Measurements from ENCODE around the gene LRRC4C.
"Not testable (repeated sequence)": the region's sequence is repeated elsewhere in the genome, so short reads cannot be mapped to it uniquely, and the experiment has no call there.

Gene LRRC4C

GRCh38 chr11:40203606-40204005 is 1255.8 kb downstream of the LRRC4C start:
- Histone ChIP-seq H3K27me3 (ENCODE audit: control insufficient read depth, insufficient read depth, low read length) (peaks cover 86% of the 10 kb centered on the region), H3K4me3 (ENCODE audit: low read length) (peak overlapping the region; percentile 7), H3K9ac (ENCODE audit: low read length) (no peak overlapping the region), H3K9me3 (ENCODE audit: control insufficient read depth, low read depth, low read length) (no peaks in the 10 kb centered on the region), H3K4me1 (ENCODE audit: control insufficient read depth, low read depth, low read length) (peaks cover 44% of the 10 kb centered on the region), H3K36me3 (ENCODE audit: control insufficient read depth, low read depth, low read length) (no peaks in the 10 kb centered on the region), H3K27ac (ENCODE audit: low read length) (no peak overlapping the region)

GRCh38 chr11:40202589-40203270 is 1256.7 kb downstream of the LRRC4C start:
- H3K9ac ChIP-seq (ENCODE audit: low read length): no peak overlapping the region
- peak overlapping the region; percentile 7 for H3K4me3 ChIP-seq (ENCODE audit: low read length)
- peaks cover 77% of the 10 kb centered on the region for H3K27me3 ChIP-seq (ENCODE audit: control insufficient read depth, insufficient read depth, low read length)

GRCh38 chr11:40192590-40192989 is 1266.9 kb downstream of the LRRC4C start:
- H3K4me1 ChIP-seq (ENCODE audit: control insufficient read depth, low read depth, low read length); H3K9ac ChIP-seq (ENCODE audit: low read length); H3K27ac ChIP-seq (ENCODE audit: low read length); H3K36me3 ChIP-seq (ENCODE audit: control insufficient read depth, low read depth, low read length); H3K27me3 ChIP-seq (ENCODE audit: control insufficient read depth, insufficient read depth, low read length); H3K9me3 ChIP-seq (ENCODE audit: control insufficient read depth, low read depth, low read length); H3K4me3 ChIP-seq (ENCODE audit: low read length): not testable (repeated sequence)

More at GRCh38 chr11:40202589-40203270, 1256.7 kb downstream of the LRRC4C start:
- Histone ChIP-seq H3K9me3 (ENCODE audit: control insufficient read depth, low read depth, low read length) (no peaks in the 10 kb centered on the region), H3K27ac (ENCODE audit: low read length) (no peak overlapping the region), H3K36me3 (ENCODE audit: control insufficient read depth, low read depth, low read length) (no peaks in the 10 kb centered on the region), H3K4me1 (ENCODE audit: control insufficient read depth, low read depth, low read length) (peaks cover 38% of the 10 kb centered on the region)

GRCh38 chr11:40190294-40190693 is 1269.2 kb downstream of the LRRC4C start:
- H3K4me3 ChIP-seq (ENCODE audit: low read length): no peak overlapping the region

GRCh38 chr11:40188848-40189247 is 1270.6 kb downstream of the LRRC4C start:
- Histone ChIP-seq H3K4me3 (ENCODE audit: low read length) (no peak overlapping the region), H3K27me3 (ENCODE audit: control insufficient read depth, insufficient read depth, low read length) (no peaks in the 10 kb centered on the region), H3K27ac (ENCODE audit: low read length) (no peak overlapping the region), H3K9ac (ENCODE audit: low read length) (no peak overlapping the region), H3K4me1 (ENCODE audit: control insufficient read depth, low read depth, low read length) (peaks cover 4% of the 10 kb centered on the region), H3K36me3 (ENCODE audit: control insufficient read depth, low read depth, low read length) (no peaks in the 10 kb centered on the region), H3K9me3 (ENCODE audit: control insufficient read depth, low read depth, low read length) (no peaks in the 10 kb centered on the region)

More at GRCh38 chr11:40190294-40190693, 1269.2 kb downstream of the LRRC4C start:
- Histone ChIP-seq H3K36me3 (ENCODE audit: control insufficient read depth, low read depth, low read length) (no peaks in the 10 kb centered on the region), H3K4me1 (ENCODE audit: control insufficient read depth, low read depth, low read length) (peaks cover 4% of the 10 kb centered on the region), H3K27ac (ENCODE audit: low read length) (no peak overlapping the region), H3K27me3 (ENCODE audit: control insufficient read depth, insufficient read depth, low read length) (no peaks in the 10 kb centered on the region), H3K9me3 (ENCODE audit: control insufficient read depth, low read depth, low read length) (no peaks in the 10 kb centered on the region), H3K9ac (ENCODE audit: low read length) (no peak overlapping the region)

GRCh38 chr11:40187295-40187694 is 1272.2 kb downstream of the LRRC4C start:
- no peak overlapping the region for H3K4me3 ChIP-seq (ENCODE audit: low read length)
- H3K4me1 ChIP-seq (ENCODE audit: control insufficient read depth, low read depth, low read length): no peaks in the 10 kb centered on the region
- no peaks in the 10 kb centered on the region for H3K9me3 ChIP-seq (ENCODE audit: control insufficient read depth, low read depth, low read length)
- no peaks in the 10 kb centered on the region for H3K36me3 ChIP-seq (ENCODE audit: control insufficient read depth, low read depth, low read length)
- H3K9ac ChIP-seq (ENCODE audit: low read length): no peak overlapping the region
- no peaks in the 10 kb centered on the region for H3K27me3 ChIP-seq (ENCODE audit: control insufficient read depth, insufficient read depth, low read length)
- no peak overlapping the region for H3K27ac ChIP-seq (ENCODE audit: low read length)

GRCh38 chr11:40186437-40187263 is 1272.8 kb downstream of the LRRC4C start:
- Histone ChIP-seq H3K9ac (ENCODE audit: low read length) (no peak overlapping the region), H3K27ac (ENCODE audit: low read length) (no peak overlapping the region), H3K36me3 (ENCODE audit: control insufficient read depth, low read depth, low read length) (no peaks in the 10 kb centered on the region), H3K4me3 (ENCODE audit: low read length) (no peak overlapping the region), H3K27me3 (ENCODE audit: control insufficient read depth, insufficient read depth, low read length) (no peaks in the 10 kb centered on the region), H3K9me3 (ENCODE audit: control insufficient read depth, low read depth, low read length) (no peaks in the 10 kb centered on the region), H3K4me1 (ENCODE audit: control insufficient read depth, low read depth, low read length) (no peaks in the 10 kb centered on the region)

- H3K4me3 ChIP-seq (ENCODE audit: low read length): no peak overlapping the region
- H3K27me3 ChIP-seq (ENCODE audit: control insufficient read depth, insufficient read depth, low read length): no peaks in the 10 kb centered on the region
- no peak overlapping the region for H3K27ac ChIP-seq (ENCODE audit: low read length)
- H3K9me3 ChIP-seq (ENCODE audit: control insufficient read depth, low read depth, low read length): no peaks in the 10 kb centered on the region
- no peaks in the 10 kb centered on the region for H3K4me1 ChIP-seq (ENCODE audit: control insufficient read depth, low read depth, low read length)
- H3K9ac ChIP-seq (ENCODE audit: low read length): no peak overlapping the region
- H3K36me3 ChIP-seq (ENCODE audit: control insufficient read depth, low read depth, low read length): no peaks in the 10 kb centered on the region
Measured at GRCh38 chr11:40185793-40186192, 1273.7 kb downstream of the LRRC4C start.

GRCh38 chr11:40183073-40184064 is 1276.1 kb downstream of the LRRC4C start:
- Histone ChIP-seq H3K27ac (ENCODE audit: low read length) (no peak overlapping the region), H3K4me3 (ENCODE audit: low read length) (no peak overlapping the region), H3K9ac (ENCODE audit: low read length) (no peak overlapping the region), H3K27me3 (ENCODE audit: control insufficient read depth, insufficient read depth, low read length) (no peaks in the 10 kb centered on the region), H3K9me3 (ENCODE audit: control insufficient read depth, low read depth, low read length) (no peaks in the 10 kb centered on the region), H3K4me1 (ENCODE audit: control insufficient read depth, low read depth, low read length) (no peaks in the 10 kb centered on the region), H3K36me3 (ENCODE audit: control insufficient read depth, low read depth, low read length) (no peaks in the 10 kb centered on the region)

GRCh38 chr11:40179541-40179940 is 1279.9 kb downstream of the LRRC4C start:
- Histone ChIP-seq H3K36me3 (ENCODE audit: control insufficient read depth, low read depth, low read length) (no peaks in the 10 kb centered on the region), H3K27ac (ENCODE audit: low read length) (no peak overlapping the region), H3K4me3 (ENCODE audit: low read length) (no peak overlapping the region), H3K4me1 (ENCODE audit: control insufficient read depth, low read depth, low read length) (no peaks in the 10 kb centered on the region), H3K9me3 (ENCODE audit: control insufficient read depth, low read depth, low read length) (no peaks in the 10 kb centered on the region), H3K9ac (ENCODE audit: low read length) (no peak overlapping the region), H3K27me3 (ENCODE audit: control insufficient read depth, insufficient read depth, low read length) (no peaks in the 10 kb centered on the region)

- H3K4me3 ChIP-seq (ENCODE audit: low read length): no peak overlapping the region
- H3K9me3 ChIP-seq (ENCODE audit: control insufficient read depth, low read depth, low read length): no peaks in the 10 kb centered on the region
- no peaks in the 10 kb centered on the region for H3K27me3 ChIP-seq (ENCODE audit: control insufficient read depth, insufficient read depth, low read length)
- H3K27ac ChIP-seq (ENCODE audit: low read length): no peak overlapping the region
- H3K9ac ChIP-seq (ENCODE audit: low read length): no peak overlapping the region
- no peaks in the 10 kb centered on the region for H3K36me3 ChIP-seq (ENCODE audit: control insufficient read depth, low read depth, low read length)
- no peaks in the 10 kb centered on the region for H3K4me1 ChIP-seq (ENCODE audit: control insufficient read depth, low read depth, low read length)
Measured at GRCh38 chr11:40178470-40178869, 1281.0 kb downstream of the LRRC4C start.

Measured in iPS-18a (cell line).